DMS79 treated with DMSO at 0.1 percent for 48 hours (cell line): ENCODE data around the gene LDHAL6B.

Source experiments
- DNase-seq: peaks from one replicate; lab custom pipeline; 2025; lab: John Stamatoyannopoulos, UW

The LDHAL6B gene

DNA sequence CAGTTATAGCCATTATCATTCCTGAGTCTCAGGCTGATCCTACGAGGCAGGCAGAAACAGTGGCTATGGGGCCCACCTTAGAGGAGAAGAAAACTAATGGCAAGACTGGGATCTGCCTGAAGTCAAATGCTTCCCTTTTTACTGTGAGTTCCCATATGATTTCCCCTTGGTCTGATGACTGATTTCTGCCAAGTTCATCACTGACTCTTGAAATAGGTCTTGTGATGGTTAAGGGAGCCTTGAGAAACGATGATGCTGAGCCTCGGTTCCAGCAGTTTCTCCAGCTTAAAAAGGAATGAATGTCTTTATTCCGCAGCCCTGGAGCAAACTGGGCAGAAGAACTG lies 29.4 kb upstream of the LDHAL6B start:
- no peak for DNase-seq

DNA sequence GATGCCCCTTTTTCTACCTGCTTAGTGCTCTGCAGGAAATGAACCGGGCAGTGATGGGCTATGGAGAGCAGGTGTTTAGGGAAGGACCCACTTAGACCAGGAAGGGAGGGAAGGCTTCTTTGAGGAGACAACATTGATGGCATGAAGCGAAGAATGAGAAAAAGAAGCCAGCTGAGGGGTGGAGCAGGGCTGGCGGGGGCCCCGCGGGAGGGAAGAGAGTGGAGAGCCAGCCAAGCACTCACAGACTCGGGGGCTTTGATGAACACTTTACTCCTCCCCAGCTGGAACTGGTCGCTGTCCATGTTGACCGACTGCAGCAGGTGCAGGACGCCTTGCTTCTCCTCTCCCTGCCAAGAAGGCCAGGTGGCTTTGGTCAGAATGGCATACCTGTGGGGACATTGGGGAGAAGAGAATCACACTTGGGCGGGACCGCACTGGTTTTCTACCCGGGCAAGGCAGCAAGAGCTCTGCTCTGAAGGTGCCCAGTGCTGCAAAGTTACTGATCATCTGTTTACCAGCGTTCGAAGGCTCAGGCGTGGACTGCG lies 28.4 kb upstream of the LDHAL6B start:
- DNase-seq, result peak; percentile 27

DNA sequence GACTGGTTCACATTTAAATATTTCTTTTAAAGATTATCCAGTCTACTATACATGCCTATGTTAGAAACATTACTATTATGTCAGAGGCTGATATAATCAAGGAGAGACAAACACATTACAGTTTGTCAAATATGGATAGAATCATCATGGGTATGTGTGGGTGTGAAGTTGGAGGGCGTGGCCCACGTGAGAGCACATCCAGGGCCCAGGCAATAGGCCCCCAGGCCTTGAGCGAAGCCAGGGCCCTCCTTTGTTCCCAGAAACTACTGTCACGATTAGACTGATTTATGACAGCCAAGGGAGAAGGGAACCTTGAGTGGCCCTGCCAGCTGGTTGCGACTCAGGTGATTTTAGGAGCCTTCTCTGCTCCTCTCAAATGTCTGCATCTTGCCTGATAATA lies 26.9 kb upstream of the LDHAL6B start:
- DNase-seq, result no peak

GRCh38 chr15:59180945-59181600 lies 25.6 kb upstream of the LDHAL6B start:
- no peak for DNase-seq

- DNase-seq, result no peak
Measured at GRCh38 chr15:59185725-59186124, 20.9 kb upstream of the LDHAL6B start.

DNA sequence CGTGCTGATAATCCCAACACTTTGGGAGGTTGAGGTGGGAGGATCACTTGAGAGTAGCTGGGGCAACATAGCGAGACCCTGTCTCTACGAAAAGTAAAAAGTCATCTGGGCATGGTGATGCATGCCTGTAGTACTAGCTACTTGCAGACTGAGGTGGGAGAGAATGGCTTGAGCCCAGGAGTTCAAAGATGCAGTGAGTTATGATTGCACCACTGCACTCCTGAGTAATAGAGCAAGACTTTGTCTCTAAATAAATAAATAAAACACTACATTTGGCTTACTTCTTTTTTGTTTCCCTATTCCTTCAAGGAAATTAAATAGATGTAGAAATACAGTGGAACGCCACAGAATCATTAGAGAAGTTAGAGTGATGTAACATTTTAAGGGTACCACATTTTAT lies 20.1 kb upstream of the LDHAL6B start:
- no peak for DNase-seq

GRCh38 chr15:59189241-59189640 lies 17.4 kb upstream of the LDHAL6B start:
- DNase-seq, result no peak

GRCh38 chr15:59190291-59190690 lies 16.4 kb upstream of the LDHAL6B start:
- DNase-seq, result no peak

DNA sequence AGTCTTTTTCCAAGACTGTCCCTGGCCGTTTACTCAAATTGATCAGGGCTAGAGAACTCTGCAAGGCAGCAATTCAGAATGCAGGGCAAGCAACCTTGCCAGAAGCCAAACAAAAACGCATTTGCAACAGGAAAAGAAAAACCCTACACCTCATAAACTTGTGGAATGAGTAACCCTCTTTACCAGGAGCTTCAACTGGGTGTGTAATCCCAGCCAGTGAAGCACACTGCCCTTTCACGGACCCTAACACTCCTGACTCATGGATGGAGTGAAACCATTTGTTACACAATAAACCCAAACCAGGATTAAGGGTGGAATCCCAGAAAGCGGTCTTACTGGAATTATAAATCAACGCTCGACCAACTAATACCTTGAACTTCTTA lies 14.8 kb upstream of the LDHAL6B start:
- DNase-seq, result no peak

DNA sequence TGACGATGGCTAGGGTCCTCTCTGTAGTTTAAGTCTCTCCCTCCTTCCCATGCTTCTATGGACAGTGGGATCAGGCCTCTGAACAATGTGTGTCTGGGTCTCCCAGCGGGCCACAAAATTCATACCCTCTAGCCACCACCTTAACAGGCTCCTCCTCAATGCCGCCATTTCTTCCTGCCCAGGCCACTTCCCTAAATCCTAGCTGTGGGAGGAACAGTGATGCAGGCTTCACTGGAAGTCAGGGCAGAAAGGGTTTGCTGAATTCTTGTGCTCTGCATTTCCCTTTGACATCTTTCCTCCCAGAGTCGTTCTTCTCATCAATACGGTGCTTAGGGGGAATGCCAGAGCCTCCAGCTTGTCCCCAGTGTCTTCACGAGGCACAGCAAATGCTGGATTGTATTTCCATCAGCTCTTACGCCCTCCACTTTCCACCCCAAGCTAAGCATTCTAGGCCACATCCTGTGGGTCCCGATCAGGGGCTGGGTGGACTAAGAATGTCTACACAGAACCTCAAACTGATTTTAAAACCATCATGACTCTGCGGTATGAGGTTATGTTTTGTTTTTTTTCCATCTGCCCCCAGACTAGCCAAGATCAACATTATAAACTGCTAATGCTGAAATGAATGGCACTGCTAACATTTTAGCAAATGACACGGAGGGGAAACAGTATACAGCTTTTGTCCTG lies 11.9 kb upstream of the LDHAL6B start:
- no peak for DNase-seq

- no peak for DNase-seq
Measured at GRCh38 chr15:59196416-59196815, 10.2 kb upstream of the LDHAL6B start.

DNA sequence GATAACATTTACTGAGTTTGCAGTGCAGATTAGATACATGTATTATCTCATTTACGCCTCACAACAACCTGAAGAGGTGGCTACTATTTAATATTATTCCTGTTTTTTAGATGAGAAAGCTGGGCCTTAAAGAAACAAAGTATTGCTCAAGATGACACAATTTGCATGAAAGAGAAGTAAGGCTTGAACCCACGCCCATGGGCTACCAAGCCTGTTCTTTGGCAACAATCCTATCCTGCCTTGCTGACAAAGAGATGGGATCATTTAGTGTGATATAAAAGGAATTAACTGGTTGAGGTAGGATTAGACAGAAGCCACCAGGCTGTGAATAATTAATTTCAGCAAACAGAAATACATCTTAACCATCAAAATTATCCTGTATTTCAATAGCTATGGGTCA lies 9.2 kb upstream of the LDHAL6B start:
- no peak for DNase-seq

GRCh38 chr15:59199626-59200465 lies 6.8 kb upstream of the LDHAL6B start:
- DNase-seq, result no peak

GRCh38 chr15:59200560-59200959 lies 6.1 kb upstream of the LDHAL6B start:
- no peak for DNase-seq

DNA sequence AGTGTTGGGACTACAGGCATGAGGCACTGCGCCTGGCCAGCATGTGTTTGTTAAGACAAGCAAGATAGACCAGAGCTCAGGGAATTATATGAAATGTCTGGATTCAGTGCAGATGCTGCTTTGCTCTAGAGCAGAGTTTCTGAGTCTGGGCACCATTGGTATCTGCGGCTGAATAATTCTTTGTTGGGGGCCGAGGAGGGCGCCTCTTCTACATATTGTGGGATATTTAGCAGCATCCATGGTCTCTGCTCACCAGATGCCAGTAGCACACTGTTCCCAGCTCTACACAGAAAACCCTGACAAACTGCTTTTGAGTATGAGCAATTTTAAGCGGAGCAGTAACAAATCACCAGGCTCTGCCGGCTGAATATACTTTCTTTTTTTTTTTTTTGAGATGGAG lies 3.6 kb upstream of the LDHAL6B start:
- no peak for DNase-seq

DNA sequence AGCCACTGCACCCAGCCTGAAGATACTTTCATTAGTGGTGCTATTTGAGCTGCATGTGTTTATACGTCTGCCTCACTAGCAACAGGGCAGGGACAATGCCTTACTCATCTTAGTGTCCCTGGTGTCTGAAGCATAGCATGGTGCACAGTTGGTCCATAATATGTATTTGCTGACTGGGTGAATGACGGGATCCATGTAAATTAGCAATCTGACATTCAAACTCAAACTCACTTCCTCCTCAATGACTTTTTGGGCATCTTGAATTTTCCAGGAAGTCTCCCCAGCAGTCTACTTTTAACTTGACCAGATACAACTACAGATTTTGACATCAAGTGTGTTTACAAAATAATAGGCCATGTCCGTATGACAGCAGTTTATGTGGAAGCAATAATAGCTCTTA lies 3.0 kb upstream of the LDHAL6B start:
- DNase-seq, result no peak

- DNase-seq, result no peak
Measured at GRCh38 chr15:59205839-59206622, 612 bp upstream of the LDHAL6B start.

GRCh38 chr15:59208613-59209249 lies 2.1 kb downstream of the LDHAL6B start:
- DNase-seq, result no peak

- DNase-seq, result no peak
Measured at GRCh38 chr15:59210186-59210585, 3.5 kb downstream of the LDHAL6B start.

GRCh38 chr15:59216911-59217310 lies 10.3 kb downstream of the LDHAL6B start:
- no peak for DNase-seq

DNA sequence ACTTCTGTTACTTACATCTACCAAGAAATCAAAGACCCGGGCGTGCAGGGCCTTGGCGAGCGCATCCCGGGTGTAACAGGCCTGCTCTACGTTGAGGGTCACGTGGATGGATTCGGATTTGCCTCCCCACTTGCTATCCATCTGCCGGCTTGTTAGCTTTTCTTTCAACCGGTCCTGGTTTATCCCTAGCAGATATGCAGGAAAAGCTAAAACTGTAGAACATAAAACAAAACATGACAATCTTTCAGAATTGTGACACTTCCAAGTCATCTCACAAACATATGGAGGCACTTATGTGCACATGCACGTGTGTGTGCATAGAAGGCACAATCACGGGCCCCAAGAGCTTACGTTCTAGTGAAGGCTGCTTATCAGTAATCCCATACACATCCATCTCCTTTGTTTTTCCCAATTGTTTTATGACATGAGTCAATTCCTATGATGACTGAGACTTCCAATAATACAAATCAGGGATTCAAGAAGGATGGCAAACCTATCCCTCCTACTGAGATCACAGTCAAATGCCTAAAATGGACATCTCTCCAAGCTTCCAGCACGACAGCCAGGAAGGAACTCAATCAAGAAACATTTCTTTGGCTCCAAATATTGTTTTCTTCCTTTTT lies 11.3 kb downstream of the LDHAL6B start:
- no peak for DNase-seq
